DOHH2 (cell line): Measurements from ENCODE around the gene RPL21.
A peak's percentile ranks its signal among the peaks of the same experiment; 100 is the strongest.

Experiments used
- H3F3A ChIP-seq: fragments of 200-600 bp; sonication (generic), shearing (Covaris generic); 2 replicates; pipeline ENCODE4 v1.6.0; 2016; ENCODE audit warnings: antibody characterized with exemption, mild to moderate bottlenecking; ENCODE audit not compliant: control insufficient read depth, insufficient read depth
- H3K27ac ChIP-seq: fragments of 200-600 bp; sonication (generic); 2 replicates; pipeline ENCODE4 v1.5.1; 2014; ENCODE audit warnings: low read depth, mild to moderate bottlenecking, low read length, moderate library complexity
- H3K27me3 ChIP-seq: fragments of 200-600 bp; sonication (generic); 2 replicates; pipeline ENCODE4 v1.6.1; 2014; ENCODE audit warnings: mild to moderate bottlenecking, low read length, mixed read lengths; ENCODE audit not compliant: control insufficient read depth
- H3K36me3 ChIP-seq: fragments of 200-600 bp; sonication (generic); 2 replicates; pipeline ENCODE4 v1.6.1; 2014; ENCODE audit warnings: mild to moderate bottlenecking, low read length, moderate library complexity, mixed read lengths; ENCODE audit not compliant: control insufficient read depth
- H3K4me1 ChIP-seq: fragments of 200-600 bp; sonication (generic); 2 replicates; pipeline ENCODE4 v1.6.1; 2014; ENCODE audit warnings: mild to moderate bottlenecking, low read length, mixed read lengths; ENCODE audit not compliant: control insufficient read depth
- H3K4me2 ChIP-seq: fragments of 200-600 bp; sonication (generic); 2 replicates; pipeline ENCODE4 v1.6.0; 2014; ENCODE audit warnings: mild to moderate bottlenecking, low read length, moderate library complexity
- H3K4me3 ChIP-seq: fragments of 200-600 bp; sonication (generic); 2 replicates; pipeline ENCODE4 v1.5.1; 2014; ENCODE audit warnings: mild to moderate bottlenecking, low read length, mixed read lengths
- H3K79me2 ChIP-seq: fragments of 200-600 bp; sonication (generic); 2 replicates; pipeline ENCODE4 v1.6.1; 2014; ENCODE audit warnings: mild to moderate bottlenecking, low read length, mixed read lengths; ENCODE audit not compliant: control insufficient read depth
- H3K9me2 ChIP-seq: fragments of 200-600 bp; sonication (generic); replicated peaks from 2 replicates; pipeline ENCODE4 v1.6.1; 2014; ENCODE audit warnings: mild to moderate bottlenecking, low read length, mixed read lengths; ENCODE audit not compliant: control insufficient read depth
- H3K9me3 ChIP-seq: fragments of 200-600 bp; sonication (generic); 2 replicates; pipeline ENCODE4 v1.6.1; 2014; ENCODE audit warnings: antibody characterized with exemption, low read length, mixed read lengths; ENCODE audit not compliant: control insufficient read depth, insufficient read depth
- H4K20me1 ChIP-seq: fragments of 200-600 bp; sonication (generic); 2 replicates; pipeline ENCODE4 v1.6.0; 2014; ENCODE audit warnings: low read depth, mild to moderate bottlenecking, antibody characterized with exemption, low read length, moderate library complexity; ENCODE audit not compliant: control insufficient read depth, insufficient read depth
- CTCF ChIP-seq: fragments of 200-600 bp; sonication (generic); IDR thresholded peaks from one replicate; pipeline ENCODE4 v1.5.1; 2014; ENCODE audit warnings: antibody characterized with exemption, mild to moderate bottlenecking, low read depth, low read length; ENCODE audit not compliant: poor library complexity, severe bottlenecking
- EZH2phosphoT487 ChIP-seq: fragments of 200-600 bp; sonication (generic); IDR thresholded peaks from 2 replicates; pipeline ENCODE4 v1.6.1; 2017; ENCODE audit warnings: borderline replicate concordance, mild to moderate bottlenecking, antibody characterized with exemption, low read length, moderate library complexity, mixed read lengths

RPL21 gene

GRCh38 chr13:27251166-27252091 is at the start of gene RPL21:
TSS of gene RPL21 (plus strand) at chr13:27251558. CDS start at chr13:27253777, 2,219 bp downstream.
- peaks cover 74% of the 10 kb centered on the region for H3K79me2 ChIP-seq
- peaks cover 17% of the 10 kb centered on the region for H4K20me1 ChIP-seq
- H3F3A ChIP-seq: peaks cover 42% of the 10 kb centered on the region
- H3K4me1 ChIP-seq: peaks cover 44% of the 10 kb centered on the region
- H3K9me3 ChIP-seq: no peaks in the 10 kb centered on the region
- H3K27ac ChIP-seq: peak within 1 kb of the TSS; percentile 84
- H3K4me2 ChIP-seq: peak within 1 kb of the TSS; percentile 65
- TF ChIP-seq EZH2phosphoT487 (no peak), CTCF (no peak)
- peak within 1 kb of the TSS; percentile 94 for H3K4me3 ChIP-seq
- H3K27me3 ChIP-seq: no peaks in the 10 kb centered on the region
- H3K9me2 ChIP-seq: no peaks in the 10 kb centered on the region
- peaks cover 60% of the 10 kb centered on the region for H3K36me3 ChIP-seq

- Histone ChIP-seq H3K9me3 (no peaks in the 10 kb centered on the region), H3F3A (no peaks in the 10 kb centered on the region), H3K9me2 (no peaks in the 10 kb centered on the region), H3K79me2 (no peaks in the 10 kb centered on the region), H3K36me3 (no peaks in the 10 kb centered on the region), H4K20me1 (no peaks in the 10 kb centered on the region), H3K4me1 (no peaks in the 10 kb centered on the region), H3K4me2 (no peak overlapping the region), H3K4me3 (no peak overlapping the region), H3K27ac (no peak overlapping the region), H3K27me3 (no peaks in the 10 kb centered on the region)
- no peak for TF ChIP-seq CTCF
- TF ChIP-seq EZH2phosphoT487: no peak
Measured at GRCh38 chr13:27201661-27202060, 49.7 kb upstream of the RPL21 start.

GRCh38 chr13:27203186-27203585 is 48.2 kb upstream of the RPL21 start:
- TF ChIP-seq EZH2phosphoT487 (no peak), CTCF (no peak)
- no peaks in the 10 kb centered on the region for H3K4me1 ChIP-seq
- no peaks in the 10 kb centered on the region for H3K9me2 ChIP-seq
- no peaks in the 10 kb centered on the region for H3K9me3 ChIP-seq
- no peaks in the 10 kb centered on the region for H3K36me3 ChIP-seq
- no peak overlapping the region for H3K4me3 ChIP-seq
- no peaks in the 10 kb centered on the region for H3F3A ChIP-seq
- H3K27me3 ChIP-seq: no peaks in the 10 kb centered on the region
- H3K27ac ChIP-seq: no peak overlapping the region
- H3K79me2 ChIP-seq: no peaks in the 10 kb centered on the region
- no peaks in the 10 kb centered on the region for H4K20me1 ChIP-seq
- no peak overlapping the region for H3K4me2 ChIP-seq
